SK-N-SH (cell line): Measurements from ENCODE around the gene CAMK4. TPM values are rescaled to one million over a fixed set of nuclear protein-coding genes. Genes with fewer than 3 reads are reported as not detected.

Experiments used
- CTCF ChIA-PET: fragments of 300-600, 350-600 bp; formaldehyde crosslinking; extraction: SDS; loops from one replicate; lab custom pipeline; 2021; lab: Yijun Ruan, JAX
- POLR2A ChIA-PET: fragments of 350-600 bp; sonication (Branson Sonifier 250); formaldehyde crosslinking; extraction: SDS; loops from one replicate; lab custom pipeline; 2020; ENCODE audit warnings: antibody characterized with exemption, inconsistent platforms; lab: Yijun Ruan, JAX
- DNase-seq: peaks from one replicate; pipeline ENCODE4 v3.0.0; 2012
- H2AFZ ChIP-seq: fragments of 200-600 bp; sonication (generic); 2 replicates; pipeline ENCODE4 v1.8.1; 2016; ENCODE audit warnings: antibody characterized with exemption, mild to moderate bottlenecking, low read depth
- H3F3A ChIP-seq: fragments of 200-600 bp; sonication (generic); replicated peaks from 2 replicates; pipeline ENCODE3; 2016; ENCODE audit warnings: antibody characterized with exemption, mild to moderate bottlenecking; ENCODE audit not compliant: insufficient read depth
- H3K27ac ChIP-seq, 2 experiments: fragments of 200-500 bp in 1 of 2; fragments of 200-600 bp in 1 of 2; sonication (Bioruptor generic) in 1 of 2; sonication (generic), shearing (Covaris generic) in 1 of 2; 2 replicates each; pipeline versions ENCODE4 v1.5.1 to v1.6.1; 2014 to 2016; ENCODE audit warnings: low read depth in 2 of 2, inconsistent platforms in 1 of 2, low read length in 1 of 2, mild to moderate bottlenecking in 1 of 2, mixed read lengths in 1 of 2
- H3K27me3 ChIP-seq: fragments of 200-600 bp; sonication (generic), shearing (Covaris generic); 2 replicates; pipeline ENCODE4 v1.6.1; 2016; ENCODE audit warnings: mixed run types; ENCODE audit not compliant: insufficient read depth
- H3K36me3 ChIP-seq, 2 experiments: fragments of 200-500 bp in 1 of 2; fragments of 200-600 bp in 1 of 2; sonication (Bioruptor generic) in 1 of 2; sonication (generic) in 1 of 2; replicated peaks in 1 of 2; 2 replicates each; pipeline versions ENCODE3 to v1.5.1; 2014 to 2016; ENCODE audit warnings: low read length in 1 of 2, mild to moderate bottlenecking in 1 of 2; ENCODE audit not compliant: insufficient read depth in 2 of 2, control insufficient read depth in 1 of 2
- H3K4me1 ChIP-seq, 2 experiments: fragments of 200-500 bp in 1 of 2; fragments of 200-600 bp in 1 of 2; sonication (Bioruptor generic) in 1 of 2; sonication (generic), shearing (Covaris generic) in 1 of 2; 2 replicates each; pipeline versions ENCODE4 v1.5.1 to v1.6.1; 2014 to 2016; ENCODE audit warnings: low read depth in 1 of 2, low read length in 1 of 2, mixed run types in 1 of 2; ENCODE audit not compliant: insufficient read depth in 2 of 2, control insufficient read depth in 1 of 2
- H3K4me2 ChIP-seq: fragments of 200-600 bp; sonication (generic), shearing (Covaris generic); 2 replicates; pipeline ENCODE4 v1.6.1; 2017; ENCODE audit warnings: mixed run types
- H3K4me3 ChIP-seq, 2 experiments: fragments of 200-500 bp in 1 of 2; fragments of 200-600 bp in 1 of 2; sonication (Bioruptor generic) in 1 of 2; sonication (generic), shearing (Covaris generic) in 1 of 2; 2 replicates each; pipeline versions ENCODE4 v1.5.1 to v1.8.1; 2014 to 2016; ENCODE audit warnings: low read depth in 2 of 2, inconsistent platforms in 1 of 2, low read length in 1 of 2, mild to moderate bottlenecking in 1 of 2, mixed read lengths in 1 of 2, moderate library complexity in 1 of 2
- H3K79me2 ChIP-seq: fragments of 200-600 bp; sonication (generic); 2 replicates; pipeline ENCODE4 v1.8.1; 2017; ENCODE audit warnings: mild to moderate bottlenecking; ENCODE audit not compliant: insufficient read depth
- H3K9ac ChIP-seq: fragments of 200-600 bp; sonication (generic); 2 replicates; pipeline ENCODE4 v1.6.1; 2017; ENCODE audit warnings: mixed run types
- H3K9me2 ChIP-seq: fragments of 200-600 bp; sonication (generic); 2 replicates; pipeline ENCODE4 v1.6.1; 2017; ENCODE audit warnings: mixed run types
- H3K9me3 ChIP-seq: fragments of 200-600 bp; sonication (generic); 2 replicates; pipeline ENCODE4 v1.6.1; 2017; ENCODE audit warnings: mixed run types, mild to moderate bottlenecking, moderate library complexity
- H4K20me1 ChIP-seq: fragments of 200-600 bp; sonication (generic); 2 replicates; pipeline ENCODE4 v1.6.1; 2017; ENCODE audit warnings: mild to moderate bottlenecking, mixed run types; ENCODE audit not compliant: insufficient read depth
- CTCF ChIP-seq: fragments of 200-600 bp; sonication (generic); IDR thresholded peaks from 2 replicates; pipeline ENCODE4 v1.6.1; 2017; ENCODE audit warnings: antibody characterized with exemption, mild to moderate bottlenecking, moderate library complexity
- ELF1 ChIP-seq: IDR thresholded peaks from 2 replicates; pipeline ENCODE4 v1.4.0; 2012
- FOSL2 ChIP-seq: IDR thresholded peaks from 2 replicates; pipeline ENCODE4 v1.4.0; 2012; ENCODE audit warnings: low read depth, mild to moderate bottlenecking, moderate library complexity, borderline replicate concordance
- NFIC ChIP-seq: IDR thresholded peaks from 2 replicates; pipeline ENCODE4 v1.4.0; 2012; ENCODE audit warnings: borderline replicate concordance
- NRF1 ChIP-seq: IDR thresholded peaks from 2 replicates; pipeline ENCODE4 v1.6.1; 2012; ENCODE audit warnings: low read depth, mild to moderate bottlenecking, low read length
- PBX3 ChIP-seq: IDR thresholded peaks from 2 replicates; pipeline ENCODE4; 2012
- RFX5 ChIP-seq: IDR thresholded peaks from 2 replicates; pipeline ENCODE4 v1.6.1; 2012; ENCODE audit warnings: mild to moderate bottlenecking, improper control_type of control experiment, low read length
- RXRA ChIP-seq: IDR thresholded peaks from 2 replicates; pipeline ENCODE4 v1.4.0; 2012; ENCODE audit warnings: low read depth, mild to moderate bottlenecking, borderline replicate concordance
- SMC3 ChIP-seq: IDR thresholded peaks from 2 replicates; pipeline ENCODE4 v1.6.1; 2012; ENCODE audit warnings: low read depth, low read length, improper control_type of control experiment
- TAF1 ChIP-seq: IDR thresholded peaks from 2 replicates; pipeline ENCODE4 v1.6.1; 2012; ENCODE audit warnings: low read depth, mild to moderate bottlenecking, low read length, moderate library complexity, borderline replicate concordance
- TCF12 ChIP-seq: IDR thresholded peaks from 2 replicates; pipeline ENCODE4 v1.4.0; 2012
- USF1 ChIP-seq: IDR thresholded peaks from 2 replicates; pipeline ENCODE4 v1.4.0; 2012; ENCODE audit warnings: low read depth, borderline replicate concordance
- USF2 ChIP-seq: fragments of 150-350 bp; IDR thresholded peaks from 2 replicates; pipeline ENCODE4 v1.6.1; 2017; ENCODE audit warnings: antibody characterized with exemption, low read length, low read depth, borderline replicate concordance
- YY1 ChIP-seq: IDR thresholded peaks from 2 replicates; pipeline ENCODE4 v1.4.0; 2012; ENCODE audit warnings: low read depth, mild to moderate bottlenecking
- WGBS: methylation state at CpG from one replicate; pipeline ENCODE4 v1.1.6; 2017; ENCODE audit warnings: low lambda C conversion rate; 5-methylcytosine and 5-hydroxymethylcytosine counted together
- polyA plus RNA-seq, 3 experiments: library from polyadenylated mRNA; depleted of rRNA; stranded (reverse); fragments of >200 nt; gene quantifications; 2 replicates each; pipeline ENCODE4 v1.2.3, GENCODE V29; 2012

The CAMK4 gene
- polyA plus RNA-seq, 1 of the 3 experiments (the other 2 are of a cell fraction), result 4.1 TPM

- CTCF ChIA-PET, result interaction anchor here (1.0 to 1.6 kb wide), 3 partner anchors 19 to 251 kb away, joined by 3 to 8 read pairs (median 3); no protein-coding TSS in a partner anchor
- peaks cover 4% of the 10 kb centered on the region for H3F3A ChIP-seq
- POLR2A ChIA-PET, result interaction anchor here (1.8 kb wide), 1 partner anchor 160 kb away, joined by 8 read pairs; no protein-coding TSS in a partner anchor
- no peak overlapping the region for H3K4me2 ChIP-seq
- no peak for TF ChIP-seq NRF1
- no peak for TF ChIP-seq ELF1
- no peak for TF ChIP-seq TCF12
- no peak for TF ChIP-seq NFIC
- TF ChIP-seq SMC3, result no peak
- TF ChIP-seq YY1, result no peak
- no peak for TF ChIP-seq FOSL2
- TF ChIP-seq RFX5, result no peak
- TF ChIP-seq TAF1, result no peak
- no peak for TF ChIP-seq USF2
- no peak for TF ChIP-seq RXRA
- TF ChIP-seq CTCF, result no peak
- no peak for TF ChIP-seq PBX3
- TF ChIP-seq USF1, result no peak
- DNase-seq, result no peak
- 75% methylated on average over 6 of the region's 6 CpGs for WGBS
- no peaks in the 10 kb centered on the region for H3K36me3 ChIP-seq
- H3K4me1 ChIP-seq, result peaks cover 0 to 26% of the 10 kb centered on the region in 2 experiments; a peak in 2 of 4 replicates
- H3K9me3 ChIP-seq, result no peaks in the 10 kb centered on the region
- no peak overlapping the region; a peak in 1 of 4 replicates for H3K4me3 ChIP-seq
- no peaks in the 10 kb centered on the region for H4K20me1 ChIP-seq
- no peak overlapping the region for H2AFZ ChIP-seq
- no peaks in the 10 kb centered on the region for H3K9me2 ChIP-seq
- no peak overlapping the region for H3K27ac ChIP-seq
- H3K79me2 ChIP-seq, result no peaks in the 10 kb centered on the region; the same call in 1 of the 2 replicates
- H3K9ac ChIP-seq, result no peak overlapping the region
- no peaks in the 10 kb centered on the region for H3K27me3 ChIP-seq
Observed at GRCh38 chr5:111226556-111226955, 2.4 kb downstream of the CAMK4 start.
